Activated CD4-positive, alpha-beta T cell treated with anti-CD3 and anti-CD28 coated beads, Interleukin-2, Interleukin-6, amounts not matched to agents 100 ng/mL and 50 ng/mL, durations not matched to agents 16 hours and 8 hours (primary cell): ENCODE results near the gene GMFB.
"Not testable (repeated sequence)": the region's sequence is repeated elsewhere in the genome, so short reads cannot be mapped to it uniquely, and the experiment has no call there.

Experiments used
- DNase-seq: peaks from one replicate; pipeline ENCODE4 v3.0.0-alpha.2; 2020

Gene GMFB

GRCh38 chr14:54457609-54457996 lies 31.2 kb downstream of the GMFB start:
- DNase-seq, result no peak

- not testable (repeated sequence) for DNase-seq
Observed at GRCh38 chr14:54456820-54457608, 31.8 kb downstream of the GMFB start.

GRCh38 chr14:54455363-54455762 lies 33.4 kb downstream of the GMFB start:
- no peak for DNase-seq

- DNase-seq, result not testable (repeated sequence)
Observed at GRCh38 chr14:54453990-54454389, 34.8 kb downstream of the GMFB start.

- no peak for DNase-seq
Observed at GRCh38 chr14:54453252-54453651, 35.5 kb downstream of the GMFB start.

- no peak for DNase-seq
Observed at GRCh38 chr14:54451961-54452360, 36.8 kb downstream of the GMFB start.

- DNase-seq, result no peak
Observed at GRCh38 chr14:54451121-54451601, 37.6 kb downstream of the GMFB start.

GRCh38 chr14:54450535-54450934 lies 38.2 kb downstream of the GMFB start:
- peak; percentile 21 for DNase-seq

- peak; percentile 12 for DNase-seq
Observed at GRCh38 chr14:54447231-54447692, 41.5 kb downstream of the GMFB start.

- DNase-seq, result no peak
Observed at GRCh38 chr14:54446161-54446693, 42.6 kb downstream of the GMFB start.

- DNase-seq, result no peak
Observed at GRCh38 chr14:54444681-54445080, 44.1 kb downstream of the GMFB start.

GRCh38 chr14:54443981-54444380 lies 44.8 kb downstream of the GMFB start:
- no peak for DNase-seq

- not testable (repeated sequence) for DNase-seq
Observed at GRCh38 chr14:54442961-54443360, 45.8 kb downstream of the GMFB start.

GRCh38 chr14:54440873-54441868 lies 47.6 kb downstream of the GMFB start, which contains the start of gene CNIH1:
CNIH1 (minus strand) TSS chr14:54441374; CDS start chr14:54441327, 47 bp downstream.
- peak; percentile 95 for DNase-seq

- DNase-seq, result no peak
Observed at GRCh38 chr14:54440476-54440872, 48.3 kb downstream of the GMFB start.

GRCh38 chr14:54440037-54440436 lies 48.7 kb downstream of the GMFB start:
- no peak for DNase-seq

GRCh38 chr14:54438703-54439102 lies 50.1 kb downstream of the GMFB start:
- DNase-seq, result no peak

- not testable (repeated sequence) for DNase-seq
Observed at GRCh38 chr14:54437954-54438353, 50.8 kb downstream of the GMFB start.

GRCh38 chr14:54435500-54435981 lies 53.2 kb downstream of the GMFB start:
- DNase-seq, result peak; percentile 80

GRCh38 chr14:54428527-54428926 lies 60.3 kb downstream of the GMFB start:
- peak; percentile 8 for DNase-seq

- no peak for DNase-seq
Observed at GRCh38 chr14:54427871-54428270, 60.9 kb downstream of the GMFB start.

GRCh38 chr14:54425537-54426274 lies 63.1 kb downstream of the GMFB start:
- DNase-seq, result no peak
